NCI-H128 (cell line): ENCODE results near the gene PRDM16.

Experiments used
- DNase-seq: peaks from one replicate; lab custom pipeline; 2025; ENCODE audit not compliant: unreplicated experiment; lab: John Stamatoyannopoulos, UW

The PRDM16 gene

GRCh38 chr1:3465091-3465934 lies 396.3 kb downstream of the PRDM16 start:
- no peak for DNase-seq

- no peak for DNase-seq
These were observed 396.9 kb downstream of the PRDM16 start for GRCh38 chr1:3465935-3466321.

- DNase-seq, result no peak
These were observed 397.5 kb downstream of the PRDM16 start for GRCh38 chr1:3466366-3467075.

- no peak for DNase-seq
These were observed 398.4 kb downstream of the PRDM16 start for GRCh38 chr1:3467096-3468036.

GRCh38 chr1:3468236-3469103 lies 399.5 kb downstream of the PRDM16 start:
- DNase-seq, result no peak

GRCh38 chr1:3469104-3469848 lies 400.3 kb downstream of the PRDM16 start:
- no peak for DNase-seq

- DNase-seq, result no peak
These were observed 401.0 kb downstream of the PRDM16 start for GRCh38 chr1:3469849-3470649.

- DNase-seq, result no peak
These were observed 401.8 kb downstream of the PRDM16 start for GRCh38 chr1:3470650-3471355.

GRCh38 chr1:3471356-3472087 lies 402.5 kb downstream of the PRDM16 start:
- no peak for DNase-seq

- no peak for DNase-seq
These were observed 403.3 kb downstream of the PRDM16 start for GRCh38 chr1:3472088-3472850.

- no peak for DNase-seq
These were observed 403.9 kb downstream of the PRDM16 start for GRCh38 chr1:3472906-3473305.

GRCh38 chr1:3473381-3473844 lies 404.4 kb downstream of the PRDM16 start:
- DNase-seq, result no peak

- DNase-seq, result no peak
These were observed 405.0 kb downstream of the PRDM16 start for GRCh38 chr1:3474016-3474415.

GRCh38 chr1:3474421-3474820 lies 405.4 kb downstream of the PRDM16 start:
- no peak for DNase-seq

- DNase-seq, result no peak
These were observed 407.0 kb downstream of the PRDM16 start for GRCh38 chr1:3475839-3476573.

- no peak for DNase-seq
These were observed 407.7 kb downstream of the PRDM16 start for GRCh38 chr1:3476666-3477065.
